Gastroesophageal sphincter (tissue), 4 donors: ENCODE results near the gene KLHL5. TPM values are rescaled to one million over a fixed set of nuclear protein-coding genes. Genes with fewer than 3 reads are reported as not detected.

ENCODE experiments used
- ATAC-seq: fragments of 150-250 bp; one replicate; pipeline ENCODE4 v1.9.1; 2016; ENCODE audit warnings: mild to moderate bottlenecking, moderate library complexity
- H3K27ac ChIP-seq, 4 donors: fragments of 200-600 bp; sonication (generic) in 3 of 4; 1 replicate in 3 of 4; 2 replicates in 1 of 4; pipeline ENCODE4 v1.5.1; 2016 to 2019
- H3K27me3 ChIP-seq: fragments of 200-600 bp; sonication (generic); one replicate; pipeline ENCODE4 v1.5.1; 2019
- H3K36me3 ChIP-seq, 2 donors: fragments of 200-600 bp; sonication (generic); one replicate each; pipeline ENCODE4 v1.5.1; 2019; ENCODE audit warnings: control low read depth in 1 of 2
- H3K4me1 ChIP-seq, 3 donors: fragments of 200-600 bp; sonication (generic); 1 replicate in 2 of 3; 2 replicates in 1 of 3; pipeline ENCODE4 v1.5.1; 2016 to 2019; ENCODE audit warnings: control low read depth in 2 of 3
- H3K4me3 ChIP-seq, 2 donors: fragments of 200-600 bp; sonication (generic); one replicate each; pipeline ENCODE4 v1.5.1; 2019; ENCODE audit warnings: mild to moderate bottlenecking in 1 of 2, moderate library complexity in 1 of 2
- H3K9me3 ChIP-seq, 3 donors: fragments of 200-600 bp; sonication (generic); one replicate each; pipeline ENCODE4 v1.5.1; 2017 to 2019; ENCODE audit warnings: control low read depth in 2 of 3
- EP300 ChIP-seq: sonication (generic); formaldehyde crosslinking; IDR thresholded peaks from one replicate; pipeline ENCODE4 v1.6.1; 2017; ENCODE audit warnings: antibody characterized with exemption, mild to moderate bottlenecking
- POLR2A ChIP-seq, 2 donors: fragments of 450-650 bp; IDR thresholded peaks; one replicate each; pipeline ENCODE4 v1.6.1; 2017; ENCODE audit warnings: antibody characterized with exemption in 2 of 2, mild to moderate bottlenecking in 2 of 2, moderate library complexity in 1 of 2
- POLR2AphosphoS5 ChIP-seq: sonication (generic); formaldehyde crosslinking; IDR thresholded peaks from one replicate; pipeline ENCODE4 v1.6.1; 2017; ENCODE audit warnings: antibody characterized with exemption
- WGBS, 2 donors: methylation state at CpG; one replicate each; pipeline ENCODE4 v1.1.5; 2018; ENCODE audit warnings: low coverage in 1 of 2; 5-methylcytosine and 5-hydroxymethylcytosine counted together
- total RNA-seq, 4 donors: library from RNA; depleted of rRNA; stranded (reverse); fragments of >200 nt; gene quantifications; one replicate each; pipeline ENCODE4 v1.1.0, GENCODE V29; 2016
- TF ChIP-seq, protein P1 (sequence below), 4 experiments: fragments of 200-600 bp in 2 of 4; fragments of 450-650 bp in 2 of 4; sonication (generic) in 1 of 4; IDR thresholded peaks; one replicate each; pipeline ENCODE4 v1.5.1; 2017 to 2019; ENCODE audit warnings: antibody characterized with exemption in 4 of 4, mild to moderate bottlenecking in 2 of 4, moderate library complexity in 2 of 4

Gene KLHL5
- total RNA-seq, 4 donors from 2014 or later: 57.5 to 143 (median 106) TPM

DNA sequence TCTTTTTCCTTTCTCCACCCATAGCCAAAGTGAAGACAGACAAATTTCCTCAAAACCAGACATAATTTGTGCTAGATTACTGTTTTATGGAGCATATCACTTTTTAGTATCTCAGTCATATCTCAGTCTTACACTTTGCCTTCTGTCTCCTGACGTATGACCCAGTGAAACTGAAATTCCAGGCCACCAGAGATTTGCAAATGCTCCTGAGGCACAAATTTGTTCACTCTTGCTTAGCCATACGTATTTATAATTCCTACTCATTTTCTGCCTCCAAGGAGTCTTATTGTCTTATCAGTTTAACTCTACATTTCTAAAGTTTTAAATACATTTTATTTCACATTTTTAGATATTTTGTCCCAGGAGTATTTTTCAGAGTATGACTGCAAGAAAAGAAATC is 39.8 kb upstream of the KLHL5 start:
- 77 to 89% methylated on average over 2 of the region's 2 CpGs for WGBS, 2 donors
- Histone ChIP-seq H3K27me3 (no peaks in the 10 kb centered on the region), H3K4me1 (no peaks in the 10 kb centered on the region), H3K27ac (no peak overlapping the region), H3K36me3 (no peaks in the 10 kb centered on the region), H3K4me3 (no peak overlapping the region), H3K9me3 (no peaks in the 10 kb centered on the region)
- no peak for ATAC-seq
- no peak for TF ChIP-seq POLR2A (IDR thresholded peaks at IDR 0.05)
- no peak for TF ChIP-seq EP300
- no peak for TF ChIP-seq POLR2AphosphoS5
- TF ChIP-seq, protein P1, sequence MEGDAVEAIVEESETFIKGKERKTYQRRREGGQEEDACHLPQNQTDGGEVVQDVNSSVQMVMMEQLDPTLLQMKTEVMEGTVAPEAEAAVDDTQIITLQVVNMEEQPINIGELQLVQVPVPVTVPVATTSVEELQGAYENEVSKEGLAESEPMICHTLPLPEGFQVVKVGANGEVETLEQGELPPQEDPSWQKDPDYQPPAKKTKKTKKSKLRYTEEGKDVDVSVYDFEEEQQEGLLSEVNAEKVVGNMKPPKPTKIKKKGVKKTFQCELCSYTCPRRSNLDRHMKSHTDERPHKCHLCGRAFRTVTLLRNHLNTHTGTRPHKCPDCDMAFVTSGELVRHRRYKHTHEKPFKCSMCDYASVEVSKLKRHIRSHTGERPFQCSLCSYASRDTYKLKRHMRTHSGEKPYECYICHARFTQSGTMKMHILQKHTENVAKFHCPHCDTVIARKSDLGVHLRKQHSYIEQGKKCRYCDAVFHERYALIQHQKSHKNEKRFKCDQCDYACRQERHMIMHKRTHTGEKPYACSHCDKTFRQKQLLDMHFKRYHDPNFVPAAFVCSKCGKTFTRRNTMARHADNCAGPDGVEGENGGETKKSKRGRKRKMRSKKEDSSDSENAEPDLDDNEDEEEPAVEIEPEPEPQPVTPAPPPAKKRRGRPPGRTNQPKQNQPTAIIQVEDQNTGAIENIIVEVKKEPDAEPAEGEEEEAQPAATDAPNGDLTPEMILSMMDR (IDR thresholded peaks at IDR 0.05): no peak

DNA sequence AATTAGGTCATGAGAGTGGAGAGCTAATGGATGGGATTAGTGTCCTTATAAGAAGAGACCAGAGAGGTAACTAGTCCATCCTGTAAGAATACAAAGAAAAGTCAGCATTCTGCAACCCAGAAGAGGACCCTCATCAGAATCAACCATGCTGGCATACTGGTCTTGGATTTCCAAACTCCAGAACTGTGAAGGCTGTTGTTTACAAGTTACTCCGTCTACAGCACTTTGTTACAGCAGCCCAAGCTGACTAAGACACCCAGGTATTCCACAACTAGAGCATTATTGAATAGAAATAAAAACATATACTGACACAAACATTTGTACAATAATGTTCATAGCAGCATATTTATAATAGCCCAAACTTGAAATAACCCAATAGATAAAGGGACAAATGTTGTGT is 39.0 kb upstream of the KLHL5 start:
- Histone ChIP-seq H3K27ac (no peak overlapping the region), H3K36me3 (no peaks in the 10 kb centered on the region), H3K4me3 (no peak overlapping the region), H3K4me1 (no peaks in the 10 kb centered on the region), H3K27me3 (no peaks in the 10 kb centered on the region), H3K9me3 (no peaks in the 10 kb centered on the region)
- no peak for TF ChIP-seq POLR2A (IDR thresholded peaks at IDR 0.05)
- TF ChIP-seq, protein P1 (IDR thresholded peaks at IDR 0.05): no peak
- TF ChIP-seq POLR2AphosphoS5: no peak
- TF ChIP-seq EP300: no peak
- no peak for ATAC-seq
- 83 to 90% methylated on average over 1 of the region's 1 CpG for WGBS, 2 donors

DNA sequence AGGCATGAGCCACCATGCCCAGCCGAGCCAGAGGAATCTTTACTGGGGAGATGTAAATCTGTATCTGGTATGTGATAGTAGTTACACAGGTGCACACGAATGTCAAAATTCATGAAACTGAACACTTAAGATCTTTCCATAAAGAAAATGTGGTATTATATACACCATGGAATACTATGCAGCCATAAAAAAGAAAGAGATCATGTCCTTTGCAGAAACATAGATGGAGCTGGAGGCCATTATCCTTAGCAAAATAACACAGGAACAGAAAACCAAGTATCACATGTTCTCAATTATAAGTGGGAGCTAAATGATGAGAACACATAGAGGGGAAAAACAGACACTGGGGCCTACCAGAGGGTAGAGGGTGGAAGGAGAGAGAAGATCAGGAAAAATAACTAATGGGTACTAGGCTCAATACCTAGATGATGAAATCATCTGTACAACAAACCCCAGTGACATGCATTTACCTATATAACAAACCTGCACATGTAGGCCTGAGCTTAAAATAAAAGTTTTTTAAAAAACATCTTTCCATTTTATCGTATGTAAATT is 37.6 kb upstream of the KLHL5 start:
- Histone ChIP-seq H3K36me3 (no peaks in the 10 kb centered on the region), H3K4me3 (no peak overlapping the region), H3K4me1 (no peaks in the 10 kb centered on the region), H3K9me3 (no peaks in the 10 kb centered on the region), H3K27ac (no peak overlapping the region), H3K27me3 (no peaks in the 10 kb centered on the region)
- ATAC-seq: no peak
- 100% methylated on average over 1 to 2 of the region's 3 CpGs for WGBS, 2 donors
- no peak for TF ChIP-seq POLR2AphosphoS5
- no peak for TF ChIP-seq POLR2A (IDR thresholded peaks at IDR 0.05)
- TF ChIP-seq, protein P1 (IDR thresholded peaks at IDR 0.05): no peak
- no peak for TF ChIP-seq EP300

DNA sequence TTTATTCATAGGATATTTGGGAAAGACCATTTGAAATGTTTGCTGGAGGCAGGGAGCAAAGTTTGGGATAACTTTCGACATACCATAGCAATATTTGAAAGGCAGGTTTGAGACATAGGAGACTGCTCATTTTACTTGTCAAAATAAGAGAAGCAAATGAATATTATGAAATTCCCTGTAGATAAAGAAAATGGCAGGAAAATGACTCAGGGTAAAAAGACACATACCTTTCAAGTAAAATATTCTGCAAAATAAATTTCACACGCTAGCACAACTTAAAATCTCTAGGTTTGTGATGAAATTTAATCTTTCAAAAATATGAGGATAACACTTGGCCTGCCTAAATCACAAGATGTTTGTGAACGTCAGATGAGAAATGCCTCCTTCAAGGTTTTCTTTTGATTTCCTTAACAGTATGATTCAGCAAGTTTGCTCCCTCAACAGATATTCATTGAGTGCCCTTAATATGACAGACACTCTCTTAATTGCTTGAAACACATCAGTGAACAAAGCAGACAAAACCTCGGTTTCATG is 36.4 kb upstream of the KLHL5 start:
- no peak for TF ChIP-seq EP300
- TF ChIP-seq, protein P1 (IDR thresholded peaks at IDR 0.05): no peak
- 75 to 92% methylated on average over 4 of the region's 4 CpGs for WGBS, 2 donors
- no peak for ATAC-seq

DNA sequence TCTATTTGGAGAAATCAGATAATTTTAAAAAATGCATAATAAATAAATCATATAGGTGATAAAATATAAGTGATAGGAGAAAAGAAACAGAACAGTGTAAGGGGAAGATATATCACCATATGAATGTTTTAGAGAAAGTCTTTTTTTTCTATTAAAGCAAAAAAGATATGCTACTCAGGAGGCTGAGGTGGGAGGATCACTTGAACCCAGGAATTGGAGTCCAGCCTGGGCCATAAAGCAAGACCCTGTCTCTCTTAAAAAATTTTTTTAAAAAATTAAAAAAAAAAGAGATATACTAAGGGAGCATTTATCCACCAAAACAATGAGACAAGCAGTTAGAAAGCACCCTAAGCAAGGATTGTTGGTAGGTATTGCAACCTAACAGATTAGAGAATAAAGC is 35.9 kb upstream of the KLHL5 start:
- H3K4me3 ChIP-seq: no peak overlapping the region
- no peaks in the 10 kb centered on the region for H3K4me1 ChIP-seq
- H3K27ac ChIP-seq: no peak overlapping the region
- no peaks in the 10 kb centered on the region for H3K27me3 ChIP-seq
- H3K9me3 ChIP-seq: no peaks in the 10 kb centered on the region
- TF ChIP-seq, protein P1 (IDR thresholded peaks at IDR 0.05): no peak
- TF ChIP-seq POLR2A (IDR thresholded peaks at IDR 0.05) (no peak), POLR2AphosphoS5 (no peak), EP300 (no peak)
- no peaks in the 10 kb centered on the region for H3K36me3 ChIP-seq
- no peak for ATAC-seq

More for the DNA sequence above, 36.4 kb upstream of the KLHL5 start:
- no peaks in the 10 kb centered on the region for H3K27me3 ChIP-seq
- no peaks in the 10 kb centered on the region for H3K9me3 ChIP-seq
- H3K4me1 ChIP-seq: no peaks in the 10 kb centered on the region
- no peak overlapping the region for H3K27ac ChIP-seq
- H3K4me3 ChIP-seq: no peak overlapping the region
- no peaks in the 10 kb centered on the region for H3K36me3 ChIP-seq
